BJ (cell line): ENCODE data around the gene ERICH3. TPM values are rescaled to one million over a fixed set of nuclear protein-coding genes. Genes with fewer than 3 reads are reported as not detected.

Experiments used
- CTCF ChIA-PET: fragments of 350-600 bp; formaldehyde crosslinking; extraction: SDS; loops from one replicate; lab custom pipeline; 2021; ENCODE audit warnings: antibody characterized with exemption, inconsistent platforms; lab: Yijun Ruan, JAX
- POLR2A ChIA-PET: fragments of 300-600 bp; sonication (Branson Sonifier 250); formaldehyde crosslinking; extraction: SDS; loops from one replicate; lab custom pipeline; 2021; ENCODE audit warnings: antibody characterized with exemption; lab: Charles Lee
- DNase-seq: peaks from one replicate; pipeline ENCODE4 v3.0.0-alpha.2; 2011; ENCODE audit warnings: low read depth
- H3K27me3 ChIP-seq: 2 replicates; pipeline ENCODE4 v1.6.0; 2011; ENCODE audit warnings: low read length; ENCODE audit not compliant: control insufficient read depth, insufficient read depth
- H3K36me3 ChIP-seq: 2 replicates; pipeline ENCODE4 v1.5.1; 2011; ENCODE audit warnings: low read length; ENCODE audit not compliant: control insufficient read depth, insufficient read depth
- H3K4me3 ChIP-seq: 2 replicates; pipeline ENCODE4 v1.5.1; 2011; ENCODE audit warnings: low read depth, mild to moderate bottlenecking, control low read depth, low read length
- CTCF ChIP-seq: IDR thresholded peaks from 2 replicates; pipeline ENCODE4 v1.5.1; 2011; ENCODE audit warnings: low read depth, mild to moderate bottlenecking, control low read depth, inconsistent platforms, low read length, moderate library complexity; ENCODE audit not compliant: insufficient read depth
- polyA plus RNA-seq: library from polyadenylated mRNA; depleted of rRNA; stranded (reverse); fragments of >200 nt; gene quantifications from 2 replicates; pipeline ENCODE4 v1.2.3, GENCODE V29; 2011

The ERICH3 gene
- polyA plus RNA-seq, 1 experiment = not detected

- Histone ChIP-seq H3K36me3 (no peaks in the 10 kb centered on the region), H3K27me3 (no peaks in the 10 kb centered on the region), H3K4me3 (no peak overlapping the region)
- TF ChIP-seq CTCF = no peak
- no peak for DNase-seq
- CTCF ChIA-PET = no interaction called here
- POLR2A ChIA-PET = no interaction called here
Observed at GRCh38 chr1:74613894-74614293, 59.7 kb downstream of the ERICH3 start.

- CTCF ChIA-PET = no interaction called here
- Histone ChIP-seq H3K4me3 (no peak overlapping the region), H3K27me3 (no peaks in the 10 kb centered on the region), H3K36me3 (no peaks in the 10 kb centered on the region)
- no peak for TF ChIP-seq CTCF
- POLR2A ChIA-PET = no interaction called here
- no peak for DNase-seq
Observed at GRCh38 chr1:74611887-74612286, 61.7 kb downstream of the ERICH3 start.

GRCh38 chr1:74610961-74611360 lies 62.6 kb downstream of the ERICH3 start:
- CTCF ChIA-PET = interaction anchor here (0.6 kb wide), 1 partner anchor 34 kb away, joined by 3 read pairs; no protein-coding TSS in a partner anchor
- DNase-seq = no peak
- TF ChIP-seq CTCF = no peak
- no peaks in the 10 kb centered on the region for H3K27me3 ChIP-seq
- POLR2A ChIA-PET = no interaction called here
- H3K4me3 ChIP-seq = no peak overlapping the region
- H3K36me3 ChIP-seq = no peaks in the 10 kb centered on the region

GRCh38 chr1:74609810-74610371 lies 63.7 kb downstream of the ERICH3 start:
- DNase-seq = no peak
- H3K4me3 ChIP-seq = no peak overlapping the region
- CTCF ChIA-PET = no interaction called here
- H3K27me3 ChIP-seq = no peaks in the 10 kb centered on the region
- no peak for TF ChIP-seq CTCF
- POLR2A ChIA-PET = no interaction called here
- H3K36me3 ChIP-seq = no peaks in the 10 kb centered on the region

- no peaks in the 10 kb centered on the region for H3K36me3 ChIP-seq
- ChIA-PET POLR2A (no interaction called here), CTCF (no interaction called here)
- no peak for TF ChIP-seq CTCF
- H3K27me3 ChIP-seq = no peaks in the 10 kb centered on the region
- DNase-seq = no peak
- no peak overlapping the region for H3K4me3 ChIP-seq
Observed at GRCh38 chr1:74596717-74597116, 76.9 kb downstream of the ERICH3 start.
